HG03045 (cell line): ENCODE data around the gene ERMARD.

Experiments used
- ATAC-seq: cut with Tn5 transposase; IDR thresholded peaks from one replicate; pipeline ENCODE4 v1.9.1; 2021; ENCODE audit warnings: mild to moderate bottlenecking, moderate library complexity; ENCODE audit not compliant: unreplicated experiment

Gene ERMARD

DNA sequence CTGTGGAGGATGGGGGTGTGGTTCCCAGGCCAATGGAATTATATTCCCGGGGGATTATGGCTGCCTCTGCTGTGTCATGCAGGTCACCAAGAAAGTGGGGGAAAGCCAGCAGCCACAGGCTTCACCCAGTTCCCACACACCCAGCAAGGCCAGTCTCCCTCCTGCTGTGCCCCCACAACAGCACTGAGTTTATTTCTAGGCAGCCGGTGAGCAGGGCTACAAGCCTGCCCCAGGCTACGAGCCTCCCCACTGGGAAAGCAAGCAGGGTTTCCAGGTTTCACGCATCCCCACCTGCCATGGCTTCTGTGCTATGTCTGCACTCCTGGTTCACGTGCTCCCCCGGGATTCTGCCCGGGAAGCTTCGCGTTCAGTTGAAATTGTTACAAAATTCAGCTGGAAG is 72.6 kb downstream of the ERMARD start:
- no peak for ATAC-seq

DNA sequence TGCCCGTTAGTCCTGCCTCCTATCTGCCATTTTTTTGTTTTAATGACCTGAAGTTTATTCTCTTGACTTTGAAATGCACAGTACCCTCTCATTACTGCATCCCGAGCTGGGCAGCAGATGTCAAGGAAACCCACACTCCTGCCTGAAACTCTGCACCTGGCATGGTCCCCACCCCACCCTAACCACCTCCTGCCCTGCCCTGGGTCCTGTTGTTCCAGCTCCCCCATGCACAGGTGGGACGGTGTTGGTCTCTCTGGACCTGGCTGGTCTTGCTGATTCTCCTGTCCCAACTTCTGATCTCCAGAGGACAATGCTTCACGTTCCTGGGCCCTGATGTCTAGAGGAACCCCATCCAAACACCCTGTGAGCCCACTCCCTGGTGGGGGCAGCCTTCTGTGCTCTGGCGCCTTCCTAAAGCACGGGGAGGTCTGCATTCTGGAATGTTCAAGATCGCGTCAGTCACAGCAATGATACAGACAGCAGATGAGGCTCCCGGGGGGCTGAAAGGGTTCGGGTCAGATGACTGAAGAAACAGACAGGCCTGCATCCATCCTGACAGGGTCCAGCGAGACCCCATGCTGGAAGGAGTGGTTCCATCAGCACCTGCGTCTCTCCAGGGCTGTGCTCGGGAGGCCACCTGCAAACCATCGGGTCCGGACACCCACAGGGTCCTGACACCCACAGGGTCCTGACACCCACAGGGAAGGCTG is 73.6 kb downstream of the ERMARD start:
- ATAC-seq: no peak

DNA sequence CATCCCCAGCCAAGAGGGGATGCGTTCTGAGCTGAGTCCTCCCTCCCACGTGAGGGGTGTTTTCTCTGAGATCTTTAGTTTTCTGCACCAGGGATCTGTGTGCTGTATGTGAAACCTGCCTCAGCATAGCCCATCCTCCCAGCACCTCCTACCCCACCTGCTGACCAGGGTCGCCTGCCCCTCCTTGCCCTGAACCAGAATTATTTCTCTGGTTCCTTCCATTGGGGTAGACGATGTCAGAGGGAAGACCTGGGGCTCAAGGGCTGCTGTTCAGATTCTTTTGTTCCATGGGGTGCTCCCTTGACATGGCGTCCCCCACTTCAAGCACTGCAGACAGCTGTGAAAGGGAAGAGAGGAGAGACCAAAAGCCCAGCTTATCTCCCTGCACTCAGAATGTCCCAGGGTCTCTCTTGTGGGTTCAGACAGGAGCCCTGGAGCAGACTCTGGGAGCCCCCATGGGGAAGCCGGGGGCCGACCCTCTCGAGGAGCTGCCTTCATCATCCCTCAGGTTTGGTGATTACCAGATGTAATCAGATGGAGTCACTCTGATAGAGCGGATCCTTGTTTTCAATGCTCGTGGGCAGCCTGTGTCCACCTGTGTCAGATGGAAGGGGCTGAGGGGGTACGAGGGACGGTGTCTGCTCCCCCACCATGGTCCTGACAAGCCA is 74.3 kb downstream of the ERMARD start:
- no peak for ATAC-seq

DNA sequence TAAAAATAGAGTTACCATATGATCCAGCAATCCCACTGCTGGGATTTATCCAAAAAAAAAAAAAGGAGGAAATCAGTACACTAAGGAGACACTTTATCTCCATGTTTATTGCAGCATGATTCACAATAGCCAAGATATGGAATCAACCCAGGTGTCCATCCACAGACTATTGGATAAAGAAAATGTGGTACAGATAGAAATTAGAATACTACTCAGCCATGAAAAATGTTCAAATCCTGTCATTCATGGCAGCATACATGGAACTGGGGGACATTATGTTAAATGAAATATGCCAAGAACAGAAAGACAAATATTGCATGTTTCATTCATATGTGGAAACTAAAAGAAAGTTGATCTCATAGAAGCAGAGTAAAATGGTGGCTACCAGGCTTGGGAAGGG is 75.3 kb downstream of the ERMARD start:
- no peak for ATAC-seq

- ATAC-seq: no peak
These were observed 75.9 kb downstream of the ERMARD start for GRCh38 chr6:169827290-169827717.

- no peak for ATAC-seq
These were observed 76.8 kb downstream of the ERMARD start for GRCh38 chr6:169828176-169828575.

DNA sequence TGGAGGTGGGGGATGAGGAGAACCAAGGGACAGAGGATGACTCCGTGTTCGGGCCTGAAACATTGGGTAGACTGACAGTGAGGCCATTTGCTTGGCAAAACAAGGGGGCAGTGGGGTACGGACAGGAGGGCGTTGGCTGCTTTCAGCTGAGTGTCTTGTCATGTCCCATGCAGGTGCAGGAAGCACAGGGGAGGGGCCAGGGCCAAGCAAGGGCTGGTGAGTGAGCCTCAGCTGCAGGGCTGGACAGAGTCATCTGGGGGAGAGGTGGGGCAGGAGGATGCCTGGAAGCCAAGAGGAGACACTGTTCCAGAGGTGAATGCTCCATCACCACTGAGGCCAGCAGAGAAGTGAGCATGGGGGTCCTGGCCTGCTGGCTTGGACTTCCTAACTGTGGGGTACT is 78.4 kb downstream of the ERMARD start:
- ATAC-seq: no peak

DNA sequence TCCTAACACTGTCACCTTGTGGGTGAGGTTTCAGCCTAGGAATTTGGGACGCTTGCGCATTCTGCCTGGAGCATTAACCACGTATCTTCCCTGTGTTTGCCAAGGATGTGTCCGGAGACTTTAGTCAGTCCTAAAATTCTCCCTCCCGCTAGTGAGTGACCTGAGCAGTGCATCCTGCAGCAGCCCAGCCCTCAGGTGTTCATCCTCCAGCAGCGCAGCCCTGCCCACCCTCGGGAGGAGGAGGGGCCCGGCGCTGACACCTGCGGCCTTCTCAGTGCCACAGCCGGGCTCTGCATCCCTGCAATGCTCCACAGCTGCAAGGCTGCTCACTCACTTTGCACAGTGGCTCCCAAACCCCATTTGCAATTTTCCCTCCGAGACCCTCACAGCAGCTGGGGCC is 79.5 kb downstream of the ERMARD start:
- no peak for ATAC-seq
